MG63 (cell line): Measurements from ENCODE around the gene EIF1AD. TPM values are rescaled to one million over a fixed set of nuclear protein-coding genes. Genes with fewer than 3 reads are reported as not detected.
"Not testable (repeated sequence)": the region's sequence is repeated elsewhere in the genome, so short reads cannot be mapped to it uniquely, and the experiment has no call there.

Source experiments
- DNase-seq: peaks from one replicate; pipeline ENCODE4 v3.0.0-alpha.2; 2020
- H3K27me3 ChIP-seq: fragments of 250-450 bp; sonication (Bioruptor Pico); 2 replicates; pipeline ENCODE4 v1.5.1; 2020; ENCODE audit warnings: mild to moderate bottlenecking, moderate library complexity
- H3K36me3 ChIP-seq: fragments of 250-450 bp; sonication (Bioruptor Pico); 2 replicates; pipeline ENCODE4 v1.5.1; 2020; ENCODE audit warnings: mild to moderate bottlenecking, moderate library complexity
- H3K4me3 ChIP-seq: fragments of 250-450 bp; sonication (Bioruptor Pico); 2 replicates; pipeline ENCODE4 v1.5.1; 2020; ENCODE audit warnings: mild to moderate bottlenecking, moderate library complexity
- H3K9me3 ChIP-seq: fragments of 250-450 bp; sonication (Bioruptor Pico); 2 replicates; pipeline ENCODE4 v1.5.1; 2020; ENCODE audit warnings: mild to moderate bottlenecking, moderate library complexity
- total RNA-seq: library from RNA; depleted of rRNA; stranded (reverse); fragments of >200 nt; shearing (Covaris generic); gene quantifications from 2 replicates; pipeline ENCODE4 v1.2.3, GENCODE V29; 2014; ENCODE audit warnings: low replicate concordance

EIF1AD gene
- total RNA-seq, 1 experiment from 2014 or later = 32.3 TPM

DNA sequence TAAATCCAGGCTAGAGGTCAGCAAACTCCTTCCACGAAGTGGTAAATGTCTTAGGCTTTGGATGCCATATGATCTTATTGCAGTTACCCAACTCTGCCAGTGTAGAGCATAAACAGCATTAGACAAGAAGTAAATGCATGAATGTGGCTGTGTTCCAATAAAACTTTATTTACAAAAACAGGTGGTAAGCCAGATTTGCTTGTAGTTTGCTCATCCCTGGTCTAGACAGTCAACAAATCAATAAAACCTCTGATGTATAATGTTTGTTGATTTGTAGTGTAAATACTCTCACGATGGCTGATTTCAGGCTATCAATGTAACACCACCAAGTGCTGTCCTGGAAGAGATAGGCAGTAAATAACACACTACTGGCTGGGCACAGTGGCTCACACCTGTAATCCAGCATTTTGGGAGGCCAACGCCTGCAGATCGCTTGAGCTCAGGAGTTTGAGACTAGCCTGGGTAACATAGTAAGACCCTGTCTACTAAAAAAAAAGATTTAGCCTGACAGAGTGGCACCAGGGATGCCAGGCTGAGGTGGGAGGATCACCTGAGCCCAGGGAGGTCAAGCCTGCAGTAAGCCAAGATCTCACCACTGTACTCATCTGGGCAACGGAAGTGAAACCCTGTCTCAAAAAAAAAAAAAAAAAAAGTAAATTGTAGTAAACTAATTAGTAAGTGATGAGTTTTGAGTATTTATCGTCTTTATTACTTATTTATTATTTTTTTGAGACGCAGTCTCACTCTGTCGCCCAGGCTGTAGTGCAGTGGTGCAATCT lies 31.2 kb upstream of the EIF1AD start:
- no peak for DNase-seq
- H3K36me3 ChIP-seq = peaks cover 4% of the 10 kb centered on the region; the same call in 1 of the 2 replicates
- no peaks in the 10 kb centered on the region for H3K9me3 ChIP-seq
- no peaks in the 10 kb centered on the region for H3K27me3 ChIP-seq
- H3K4me3 ChIP-seq = no peak overlapping the region

DNA sequence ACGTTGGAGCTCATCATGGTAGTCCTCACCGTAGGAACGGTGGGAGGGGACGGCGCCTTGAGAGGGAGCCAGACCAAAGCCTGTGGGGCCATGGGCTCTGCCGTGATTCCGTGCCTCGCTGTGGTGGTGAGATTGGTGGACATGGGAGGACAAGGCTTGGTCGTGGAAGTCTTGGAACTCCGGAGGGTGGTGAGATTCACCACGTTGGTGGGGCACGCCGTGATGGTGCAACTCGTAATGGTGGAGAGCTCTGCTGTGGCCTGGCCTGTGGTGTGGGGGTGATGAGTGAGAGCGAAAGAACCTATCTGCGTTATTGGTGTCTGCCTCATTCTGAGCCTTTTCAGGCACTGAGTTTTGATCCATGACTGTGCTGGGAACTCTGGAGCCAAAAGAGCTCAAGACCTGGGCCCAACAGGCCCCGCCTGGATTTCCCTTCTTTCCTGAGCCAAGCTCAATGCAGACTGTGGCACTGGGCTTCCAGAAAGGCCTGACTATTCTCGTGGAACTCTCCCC lies 24.1 kb upstream of the EIF1AD start, which contains the start of gene CATSPER1:
Gene CATSPER1, minus strand, starts transcription at position 463 of the 513 bp plus-strand sequence. Its CDS starts 100 bp downstream, at position 363.
- Histone ChIP-seq H3K36me3 (no peaks in the 10 kb centered on the region), H3K9me3 (no peaks in the 10 kb centered on the region), H3K27me3 (no peaks in the 10 kb centered on the region), H3K4me3 (no peak within 1 kb of the TSS)
- no peak for DNase-seq

DNA sequence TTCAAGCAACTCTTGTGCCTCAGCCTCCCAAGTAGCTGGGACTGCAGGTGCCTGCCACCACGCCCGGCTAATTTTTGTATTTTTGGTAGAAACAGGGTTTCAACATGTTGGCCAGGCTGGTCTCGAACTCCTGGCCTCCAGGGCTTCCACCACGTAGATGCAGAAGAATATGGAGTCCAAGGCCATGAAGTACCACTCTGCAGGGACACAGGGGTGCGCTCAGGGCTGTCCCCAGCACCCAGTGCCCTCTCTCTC lies 21.2 kb upstream of the EIF1AD start:
- DNase-seq, H3K4me3 ChIP-seq, H3K27me3 ChIP-seq, H3K36me3 ChIP-seq, H3K9me3 ChIP-seq: not testable (repeated sequence)

DNA sequence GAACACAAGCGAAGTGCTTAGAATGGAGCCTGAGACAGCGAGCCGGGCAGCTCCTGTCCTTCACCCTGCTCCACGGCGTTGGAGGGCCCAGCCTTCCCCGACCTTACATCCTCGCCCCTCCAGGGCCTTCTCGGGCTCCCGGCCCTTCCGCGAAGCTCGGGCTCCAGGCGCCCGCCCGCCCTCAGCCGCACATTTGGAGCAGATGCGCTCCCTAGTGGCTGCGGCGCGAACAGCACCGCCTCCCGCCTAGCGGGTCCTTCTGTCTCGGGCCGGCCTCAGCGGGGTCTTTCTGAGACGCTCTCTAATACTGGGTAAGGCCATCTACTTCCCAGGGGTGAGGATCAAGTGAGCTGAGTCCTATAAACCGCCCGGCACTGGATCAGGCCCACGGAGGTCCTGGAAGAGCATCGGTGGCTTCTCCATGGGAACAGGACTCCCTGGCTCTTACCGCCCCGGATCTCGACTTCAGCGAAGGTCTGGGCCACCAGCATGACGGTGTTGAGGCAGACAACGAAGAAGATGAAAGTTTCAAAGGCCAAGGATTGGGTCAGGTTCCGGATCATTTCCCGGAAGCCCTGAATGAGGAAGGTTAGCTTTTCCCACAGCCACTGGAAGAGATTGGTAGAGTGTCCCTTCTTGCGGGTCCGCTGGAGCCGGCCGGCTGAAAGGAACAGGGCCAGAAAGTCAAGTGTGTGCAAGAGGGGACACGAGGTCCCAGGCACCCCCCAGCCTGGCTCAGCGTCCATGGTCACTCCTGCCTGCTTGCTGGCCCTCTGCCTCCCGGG lies 20.6 kb upstream of the EIF1AD start:
- Histone ChIP-seq H3K36me3 (no peaks in the 10 kb centered on the region), H3K4me3 (peak overlapping the region; percentile 20; the same call in 1 of the 2 replicates), H3K27me3 (no peaks in the 10 kb centered on the region), H3K9me3 (no peaks in the 10 kb centered on the region)
- DNase-seq = peak; percentile 72

DNA sequence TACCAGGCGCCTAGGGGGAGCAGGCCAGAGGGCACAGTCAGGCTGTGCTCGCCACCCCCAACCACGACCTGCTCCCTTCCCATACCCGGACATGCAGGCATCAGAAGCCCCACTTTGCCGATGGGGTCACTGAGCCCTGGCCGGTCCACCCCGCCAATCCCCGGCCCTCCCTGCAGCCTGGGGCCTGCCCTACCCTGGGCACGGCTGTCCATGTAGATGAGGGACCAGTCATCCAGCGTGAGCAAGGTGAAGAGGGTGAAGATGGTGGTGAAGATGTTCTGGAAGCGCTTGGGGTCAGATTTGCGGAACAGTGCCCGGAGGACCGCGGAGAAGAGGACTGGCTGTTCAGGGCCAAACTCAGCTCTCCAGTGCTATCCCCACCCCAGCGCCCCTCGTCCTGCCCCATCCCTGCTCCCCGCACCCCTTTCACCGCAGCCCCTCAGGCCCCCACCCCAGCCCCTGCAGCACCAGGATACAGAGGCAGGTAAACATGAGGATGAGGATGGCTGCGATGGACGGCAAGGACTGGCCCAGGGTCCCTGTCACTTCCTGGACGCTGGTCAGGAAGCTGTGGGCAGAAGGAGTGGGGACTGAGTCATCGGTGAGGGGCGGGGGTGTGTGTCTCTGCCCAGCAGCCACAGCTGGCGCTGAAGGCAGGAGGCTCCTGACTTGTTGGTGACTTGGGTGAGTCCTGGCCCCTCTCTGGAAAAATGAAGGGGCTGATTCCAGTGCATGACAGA lies 18.8 kb upstream of the EIF1AD start:
- peak; percentile 91 for DNase-seq
- Histone ChIP-seq H3K9me3 (no peaks in the 10 kb centered on the region), H3K27me3 (no peaks in the 10 kb centered on the region), H3K4me3 (no peak overlapping the region), H3K36me3 (no peaks in the 10 kb centered on the region)

DNA sequence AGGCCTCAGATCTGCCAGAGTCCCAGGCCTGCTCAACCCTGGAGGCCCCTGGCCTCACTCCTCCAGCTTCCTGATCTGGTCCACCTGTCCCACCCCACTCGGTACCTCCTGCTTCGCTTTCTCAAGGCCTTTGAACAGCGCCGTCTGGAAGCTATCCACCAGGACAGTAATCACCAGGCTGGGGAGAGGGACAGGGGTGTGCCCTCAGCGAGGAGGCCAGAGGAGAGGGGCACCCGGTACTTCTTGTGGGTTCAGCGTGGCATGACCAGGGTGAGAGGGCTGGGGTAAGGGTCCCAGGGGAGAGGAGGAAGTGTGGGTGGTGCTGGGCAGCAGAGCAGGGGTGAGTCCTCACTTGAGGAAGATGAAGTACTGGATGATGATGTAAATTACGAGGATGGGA lies 18.3 kb upstream of the EIF1AD start:
- Histone ChIP-seq H3K27me3 (no peaks in the 10 kb centered on the region), H3K36me3 (no peaks in the 10 kb centered on the region), H3K4me3 (no peak overlapping the region), H3K9me3 (no peaks in the 10 kb centered on the region)
- DNase-seq = no peak

DNA sequence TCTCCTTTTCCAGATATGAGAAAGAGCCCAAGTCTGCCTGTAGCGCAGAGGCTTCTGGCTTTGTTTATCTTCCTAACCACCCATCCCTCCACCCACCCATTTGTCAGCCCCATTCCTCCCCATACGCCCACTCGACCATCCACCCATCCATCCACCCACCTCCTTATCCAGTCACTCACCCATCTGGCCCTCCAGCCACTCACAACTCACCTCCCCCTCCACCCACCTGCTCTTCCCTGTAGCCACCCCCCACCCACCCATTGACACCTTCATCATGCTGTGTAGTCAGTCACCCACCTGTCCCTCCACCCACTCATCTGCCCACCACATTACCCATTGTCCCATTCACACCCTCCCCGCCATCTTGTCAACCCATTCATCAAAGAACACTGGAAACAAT lies 15.4 kb upstream of the EIF1AD start:
- Histone ChIP-seq H3K4me3 (no peak overlapping the region), H3K9me3 (no peaks in the 10 kb centered on the region), H3K36me3 (no peaks in the 10 kb centered on the region), H3K27me3 (no peaks in the 10 kb centered on the region)
- no peak for DNase-seq

DNA sequence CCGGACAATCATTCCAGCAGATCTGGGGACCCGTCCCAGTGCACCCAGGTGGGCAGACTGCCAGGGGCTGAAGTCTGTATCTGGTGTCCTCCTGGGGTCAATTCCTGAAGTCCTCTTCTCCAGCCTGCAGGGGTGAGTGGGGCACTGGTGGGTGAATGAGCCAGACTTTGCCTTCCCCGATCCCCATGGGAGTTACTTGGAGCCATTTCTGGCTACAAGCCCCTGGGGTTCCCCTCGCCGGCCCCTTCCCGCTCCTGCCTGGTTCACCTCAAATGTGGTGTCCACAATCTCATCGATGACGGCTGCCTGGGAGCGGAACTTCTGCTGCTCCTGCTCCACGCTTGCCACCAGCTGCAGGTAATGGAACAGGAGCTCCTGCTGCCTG lies 14.8 kb upstream of the EIF1AD start:
- DNase-seq = no peak
- Histone ChIP-seq H3K9me3 (no peaks in the 10 kb centered on the region), H3K27me3 (no peaks in the 10 kb centered on the region), H3K4me3 (no peak overlapping the region; the same call in 1 of the 2 replicates), H3K36me3 (no peaks in the 10 kb centered on the region)

DNA sequence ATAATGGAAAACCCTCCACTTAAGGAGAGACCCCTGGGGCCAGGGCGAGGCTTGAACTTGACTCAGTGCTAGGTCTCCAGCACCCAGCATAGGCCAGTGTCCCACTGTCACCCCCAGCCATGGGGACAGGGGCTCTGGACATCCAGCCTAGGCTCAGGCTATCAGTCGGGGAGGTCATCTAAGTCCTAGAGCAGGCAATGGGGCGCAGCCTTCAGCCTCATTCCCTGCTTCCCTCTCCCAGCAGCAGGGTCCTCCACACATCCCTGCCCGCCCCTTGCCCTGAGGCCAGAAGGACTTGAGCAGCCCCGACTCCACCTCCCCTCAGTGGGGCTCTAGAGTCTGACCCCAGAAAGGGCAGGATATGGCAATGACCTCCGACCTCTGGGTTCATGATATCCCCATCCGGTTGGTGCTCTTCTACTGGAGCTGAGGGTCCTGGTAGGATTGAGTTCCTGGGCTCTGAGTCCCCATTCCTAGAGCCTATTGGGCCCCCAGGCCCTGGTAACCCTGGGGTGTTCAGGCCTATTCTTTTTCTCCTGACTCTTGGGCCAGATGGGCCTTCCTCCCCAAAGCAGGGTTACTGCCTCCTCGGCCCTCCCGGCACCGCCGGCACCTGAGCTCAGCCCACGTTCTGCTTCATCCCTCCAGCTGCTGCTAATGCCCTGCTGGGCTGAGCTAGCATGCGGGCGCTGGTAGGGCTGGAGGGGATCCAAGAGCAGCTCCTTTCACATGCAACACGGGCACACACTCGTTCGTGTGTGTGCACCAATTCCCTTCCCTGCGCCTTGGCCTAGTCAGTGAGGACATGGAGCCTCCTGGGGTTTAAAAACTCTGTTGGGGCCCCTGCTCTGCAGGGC lies 14.2 kb upstream of the EIF1AD start:
- DNase-seq = peak; percentile 72
- peak overlapping the region; percentile 33 for H3K4me3 ChIP-seq
- H3K36me3 ChIP-seq = no peaks in the 10 kb centered on the region
- H3K27me3 ChIP-seq = no peaks in the 10 kb centered on the region
- no peaks in the 10 kb centered on the region for H3K9me3 ChIP-seq

DNA sequence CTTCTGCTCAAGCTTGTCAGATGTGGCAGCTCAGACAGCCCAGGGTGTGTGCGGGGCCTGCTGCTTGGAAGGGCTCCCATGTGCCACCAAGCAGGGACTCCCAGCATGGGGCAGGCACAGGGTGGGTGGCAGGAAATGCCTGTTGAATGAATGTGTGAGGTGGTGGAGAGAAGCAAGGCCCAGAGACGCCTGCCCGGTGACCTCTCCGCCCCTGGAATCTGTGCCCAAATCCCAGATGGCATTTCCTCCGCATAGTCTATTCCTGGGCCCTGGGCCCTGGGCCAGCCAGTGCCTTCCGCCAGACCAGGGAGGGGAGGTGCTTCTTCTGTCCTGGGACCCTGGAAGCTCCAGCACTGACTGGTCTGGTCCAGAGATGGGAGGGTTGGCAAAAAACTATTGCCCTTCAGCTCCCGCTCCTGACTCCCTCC lies 13.5 kb upstream of the EIF1AD start:
- H3K4me3 ChIP-seq = peak overlapping the region; percentile 33
- H3K27me3 ChIP-seq = no peaks in the 10 kb centered on the region
- peak; percentile 98 for DNase-seq
- H3K36me3 ChIP-seq = no peaks in the 10 kb centered on the region
- H3K9me3 ChIP-seq = no peaks in the 10 kb centered on the region

DNA sequence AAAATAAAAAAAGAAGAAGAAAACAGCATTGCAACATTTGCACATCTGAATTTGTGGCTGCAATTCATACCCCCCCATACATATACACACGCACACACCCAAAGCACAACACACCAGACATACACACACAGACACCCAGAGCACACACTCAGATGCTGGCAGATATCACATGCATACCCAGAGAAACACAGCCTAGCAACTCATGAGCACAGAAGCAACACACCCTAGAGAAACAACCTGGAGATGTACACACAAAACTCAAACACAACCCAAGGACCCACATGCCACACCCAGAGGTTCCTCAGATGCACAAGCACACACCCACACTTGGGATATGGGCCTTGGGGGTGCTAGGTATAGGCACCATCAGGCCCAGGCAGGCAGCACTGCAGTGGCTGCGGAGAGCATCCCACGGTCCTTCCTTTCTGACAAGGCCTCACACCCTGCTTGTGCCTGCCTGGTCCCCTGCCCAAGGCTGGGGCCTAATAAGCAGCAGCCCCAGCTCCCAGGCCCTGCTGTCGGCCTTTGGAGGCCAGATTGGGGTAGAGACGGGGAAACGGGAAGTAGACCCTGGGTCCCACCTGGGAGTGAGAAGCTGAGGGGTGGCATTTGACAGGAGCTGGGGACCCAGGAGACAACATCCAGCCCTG lies 13.0 kb upstream of the EIF1AD start:
- no peaks in the 10 kb centered on the region for H3K9me3 ChIP-seq
- no peak overlapping the region; the same call in 1 of the 2 replicates for H3K4me3 ChIP-seq
- no peak for DNase-seq
- H3K27me3 ChIP-seq = no peaks in the 10 kb centered on the region
- no peaks in the 10 kb centered on the region for H3K36me3 ChIP-seq

DNA sequence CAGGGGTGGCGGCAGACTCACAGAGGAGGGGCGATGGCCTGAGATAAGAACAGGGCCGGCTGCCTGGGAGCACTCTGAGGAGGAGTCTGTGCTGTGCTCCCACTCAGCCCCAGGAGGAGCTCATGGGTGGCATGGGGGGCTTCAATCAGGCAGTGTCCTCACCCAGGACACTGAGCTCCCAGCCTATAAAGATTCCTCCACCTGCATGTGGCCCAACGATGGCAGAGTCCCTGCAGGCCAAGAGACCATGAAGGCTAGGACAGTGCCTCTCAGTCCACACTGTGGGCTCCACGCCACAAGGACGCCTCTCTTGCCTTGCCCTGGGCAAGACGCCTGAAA lies 11.8 kb upstream of the EIF1AD start:
- no peak overlapping the region for H3K4me3 ChIP-seq
- no peaks in the 10 kb centered on the region for H3K36me3 ChIP-seq
- no peak for DNase-seq

DNA sequence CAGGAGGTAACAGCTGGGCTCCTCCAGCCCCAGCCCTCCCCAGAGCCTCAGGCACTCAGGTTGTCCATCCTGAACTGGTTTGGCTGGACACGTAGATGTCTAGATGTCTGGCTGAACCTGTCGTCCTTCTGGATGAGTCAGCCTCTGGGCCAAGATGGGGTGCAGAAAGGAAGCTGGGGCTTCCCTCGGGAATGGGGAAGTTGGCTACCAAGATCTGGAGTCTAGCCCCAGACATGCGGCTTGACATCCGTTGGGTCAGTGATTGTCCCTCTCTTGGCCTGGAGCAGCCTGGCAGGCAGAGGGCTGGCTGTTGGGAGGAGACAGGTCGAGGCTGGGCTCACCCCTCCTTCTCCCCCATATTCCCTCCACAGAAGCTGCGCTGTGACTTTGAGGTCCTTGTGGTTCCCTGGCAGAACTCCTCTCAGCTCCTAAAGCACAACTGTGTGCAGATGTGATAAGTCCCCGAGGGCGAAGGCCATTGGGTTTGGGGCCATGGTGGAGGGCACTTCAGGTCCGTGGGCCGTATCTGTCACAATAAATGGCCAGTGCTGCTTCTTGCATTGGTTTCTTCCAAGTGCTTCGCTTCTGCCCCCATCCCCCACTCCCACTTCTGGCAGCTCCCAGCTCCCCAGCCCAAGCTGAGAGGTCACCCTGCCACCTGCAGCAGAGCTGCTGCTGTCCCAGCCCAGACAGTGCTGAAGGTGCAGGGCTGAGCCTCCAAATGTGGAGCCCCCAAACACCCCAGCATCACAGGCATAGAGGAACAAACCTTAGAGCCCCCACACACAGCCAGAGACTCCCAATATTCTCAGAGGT lies 11.2 kb upstream of the EIF1AD start:
- DNase-seq = no peak
- no peaks in the 10 kb centered on the region for H3K9me3 ChIP-seq
- no peak overlapping the region for H3K4me3 ChIP-seq

More for the DNA sequence above, 11.8 kb upstream of the EIF1AD start:
- H3K9me3 ChIP-seq = no peaks in the 10 kb centered on the region
- no peaks in the 10 kb centered on the region for H3K27me3 ChIP-seq

DNA sequence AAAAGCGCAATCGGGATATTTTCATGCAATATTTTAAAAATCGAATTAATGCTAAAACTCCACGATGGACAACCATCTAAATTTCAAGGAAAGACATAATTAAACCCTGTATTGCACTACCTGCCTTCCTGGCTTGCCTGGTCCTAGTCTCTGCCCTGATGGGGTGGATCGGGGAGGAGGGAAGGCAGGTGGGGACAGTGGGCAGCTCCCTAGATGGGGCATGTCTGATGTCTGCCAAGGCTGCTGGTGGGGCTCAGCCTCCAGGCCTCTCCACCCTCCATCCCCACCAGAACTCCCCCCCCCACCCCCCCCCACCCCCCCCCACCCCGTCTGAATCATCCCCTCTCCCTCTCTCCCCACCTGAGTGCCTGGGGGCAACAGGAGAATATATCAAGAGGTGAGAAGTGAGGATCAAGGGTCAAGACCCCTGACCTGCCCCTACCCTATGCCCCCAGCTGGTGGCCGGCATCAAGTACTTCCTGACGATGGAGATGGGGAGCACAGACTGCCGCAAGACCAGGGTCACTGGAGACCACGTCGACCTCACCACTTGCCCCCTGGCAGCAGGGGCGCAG lies 10.5 kb upstream of the EIF1AD start:
- DNase-seq = no peak
- no peak overlapping the region for H3K4me3 ChIP-seq
- no peaks in the 10 kb centered on the region for H3K36me3 ChIP-seq
- H3K9me3 ChIP-seq = no peaks in the 10 kb centered on the region
- no peaks in the 10 kb centered on the region for H3K27me3 ChIP-seq

More for the DNA sequence above, 11.2 kb upstream of the EIF1AD start:
- Histone ChIP-seq H3K27me3 (no peaks in the 10 kb centered on the region), H3K36me3 (no peaks in the 10 kb centered on the region)

DNA sequence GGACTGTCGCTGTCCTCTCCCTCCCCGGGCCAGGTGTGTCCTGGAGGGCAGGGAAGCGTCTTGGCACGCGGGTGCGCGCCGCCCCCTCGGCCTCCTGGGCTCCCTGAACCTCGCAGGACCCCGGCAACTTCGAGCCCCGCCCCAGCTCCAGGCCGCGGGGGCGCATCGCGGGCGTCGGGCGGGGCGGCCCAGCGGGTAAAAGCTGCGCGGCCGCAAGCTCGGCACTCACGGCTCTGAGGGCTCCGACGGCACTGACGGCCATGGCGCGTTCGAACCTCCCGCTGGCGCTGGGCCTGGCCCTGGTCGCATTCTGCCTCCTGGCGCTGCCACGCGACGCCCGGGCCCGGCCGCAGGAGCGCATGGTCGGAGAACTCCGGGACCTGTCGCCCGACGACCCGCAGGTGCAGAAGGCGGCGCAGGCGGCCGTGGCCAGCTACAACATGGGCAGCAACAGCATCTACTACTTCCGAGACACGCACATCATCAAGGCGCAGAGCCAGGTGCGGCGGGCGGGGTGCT lies 9.9 kb upstream of the EIF1AD start, which contains the start of gene CST6:
Gene CST6, plus strand, starts transcription at position 224 of the 519 bp plus-strand sequence. Its CDS starts 37 bp downstream, at position 261.
- no peak for DNase-seq
- no peak within 1 kb of the TSS for H3K4me3 ChIP-seq
- H3K27me3 ChIP-seq = no peaks in the 10 kb centered on the region
- no peaks in the 10 kb centered on the region for H3K9me3 ChIP-seq
- H3K36me3 ChIP-seq = peaks cover under 1% of the 10 kb centered on the region; the same call in 1 of the 2 replicates
